HCT116 (cell line): ENCODE results near the gene OR5B2. TPM values are rescaled to one million over a fixed set of nuclear protein-coding genes. Genes with fewer than 3 reads are reported as not detected.

ENCODE experiments used
- ATAC-seq: fragments of 200-7000 bp; cut with Tn5 transposase; 2 replicates; pipeline ENCODE4 v1.9.1; 2020; ENCODE audit warnings: mild to moderate bottlenecking, moderate library complexity
- BruUV-seq: library from RNA; stranded (reverse); fragments of 400-500 nt; replicated peaks from 2 replicates; lab custom pipeline; 2021; lab: Mats Ljungman, UMichigan
- CTCF ChIA-PET: fragments of 300-600 bp; sonication (Branson Sonifier 250); formaldehyde crosslinking; loops from one replicate; lab custom pipeline; 2021; ENCODE audit warnings: antibody characterized with exemption; lab: Charles Lee
- POLR2A ChIA-PET: fragments of 300-600, 350-600 bp; sonication (Branson Sonifier 250); formaldehyde crosslinking; loops from one replicate; lab custom pipeline; 2021; ENCODE audit warnings: antibody characterized with exemption; lab: Charles Lee
- RAD21 ChIA-PET, 2 experiments: fragments of 300-600 bp; sonication (Branson Sonifier 250); formaldehyde crosslinking; loops; one replicate each; lab custom pipeline; 2023; ENCODE audit warnings: low total read pairs in 2 of 2; ENCODE audit not compliant: uncharacterized antibody in 2 of 2, unreplicated experiment in 2 of 2, low non-redundant PET in 1 of 2; lab: Charles Lee
- DNase-seq: peaks from one replicate; pipeline ENCODE4 v3.0.0-alpha.2; 2010; ENCODE audit warnings: low read depth, low spot score
- H2AFZ ChIP-seq: fragments of 200-600 bp; shearing (Covaris generic), sonication (generic); 2 replicates; pipeline ENCODE4 v1.6.1; 2017; ENCODE audit warnings: low read depth, mixed run types, mixed read lengths, antibody characterized with exemption, low read length; ENCODE audit not compliant: poor library complexity, severe bottlenecking
- H3K27ac ChIP-seq: 2 replicates; pipeline ENCODE4 v1.5.1; 2012; ENCODE audit warnings: low read depth, low read length
- H3K27me3 ChIP-seq: fragments of 200-600 bp; sonication (generic); 2 replicates; pipeline ENCODE4 v1.6.1; 2016; ENCODE audit warnings: mixed run types, low read length, mixed read lengths; ENCODE audit not compliant: insufficient read depth
- H3K36me3 ChIP-seq, 2 experiments: fragments of 200-500 bp in 1 of 2; fragments of 200-600 bp in 1 of 2; sonication (Bioruptor generic) in 1 of 2; sonication (generic) in 1 of 2; 2 replicates each; pipeline versions ENCODE4 v1.5.1 to v1.6.1; 2014 to 2016; ENCODE audit warnings: low read length in 2 of 2, inconsistent platforms in 1 of 2, mixed read lengths in 1 of 2, mixed run types in 1 of 2; ENCODE audit not compliant: insufficient read depth in 2 of 2, control insufficient read depth in 1 of 2
- H3K4me1 ChIP-seq, 2 experiments: fragments of 200-600 bp in 1 of 2; sonication (generic) in 1 of 2; 2 replicates each; pipeline versions ENCODE4 v1.5.1 to v1.6.1; 2012 to 2017; ENCODE audit warnings: low read length in 2 of 2, inconsistent platforms in 1 of 2, mild to moderate bottlenecking in 1 of 2, mixed read lengths in 1 of 2, mixed run types in 1 of 2, moderate library complexity in 1 of 2; ENCODE audit not compliant: insufficient read depth in 2 of 2, control insufficient read depth in 1 of 2
- H3K4me2 ChIP-seq: fragments of 200-600 bp; sonication (generic); 2 replicates; pipeline ENCODE4 v1.6.1; 2017; ENCODE audit warnings: mixed run types, low read length, mixed read lengths
- H3K4me3 ChIP-seq, 2 experiments: fragments of 200-600 bp in 1 of 2; sonication (generic) in 1 of 2; replicated peaks in 1 of 2; 2 replicates each; pipeline ENCODE4 v1.5.1; 2011 to 2016; ENCODE audit warnings: low read length in 2 of 2, control low read depth in 1 of 2, low read depth in 1 of 2, mild to moderate bottlenecking in 1 of 2, mixed read lengths in 1 of 2, mixed run types in 1 of 2
- H3K79me2 ChIP-seq: fragments of 200-600 bp; sonication (generic); 2 replicates; pipeline ENCODE4 v1.6.1; 2017; ENCODE audit warnings: mild to moderate bottlenecking, mixed run types, low read length, moderate library complexity, mixed read lengths; ENCODE audit not compliant: insufficient read depth
- H3K9ac ChIP-seq: fragments of 200-600 bp; sonication (generic); 2 replicates; pipeline ENCODE4 v1.6.1; 2016; ENCODE audit warnings: low read length, mixed read lengths
- H3K9me2 ChIP-seq: fragments of 200-600 bp; sonication (generic), shearing (Covaris generic); 2 replicates; pipeline ENCODE4 v1.6.1; 2017; ENCODE audit warnings: mixed run types, mild to moderate bottlenecking, moderate library complexity; ENCODE audit not compliant: insufficient read depth
- H3K9me3 ChIP-seq, 2 experiments: fragments of 200-500 bp in 1 of 2; fragments of 200-600 bp in 1 of 2; sonication (Bioruptor generic) in 1 of 2; sonication (generic) in 1 of 2; 2 replicates each; pipeline ENCODE4 v1.6.1; 2014 to 2017; ENCODE audit warnings: low read length in 2 of 2, mixed read lengths in 2 of 2, inconsistent platforms in 1 of 2, low read depth in 1 of 2, mild to moderate bottlenecking in 1 of 2, mixed run types in 1 of 2, moderate library complexity in 1 of 2; ENCODE audit not compliant: control insufficient read depth in 1 of 2, insufficient read depth in 1 of 2
- H4K20me1 ChIP-seq: fragments of 200-600 bp; sonication (generic), shearing (Covaris generic); 2 replicates; pipeline ENCODE4 v1.6.1; 2017; ENCODE audit warnings: mixed run types, mild to moderate bottlenecking, moderate library complexity; ENCODE audit not compliant: insufficient read depth
- ATF3 ChIP-seq: IDR thresholded peaks from 2 replicates; pipeline ENCODE4 v1.6.1; 2012
- CEBPB ChIP-seq: IDR thresholded peaks from 2 replicates; pipeline ENCODE4 v1.6.1; 2012; ENCODE audit warnings: low read depth
- CTCF ChIP-seq, 3 experiments: fragments of 200-600 bp in 1 of 3; sonication (generic) in 1 of 3; IDR thresholded peaks in 2 of 3; conservative IDR thresholded peaks in 1 of 3; 2 replicates each; pipeline ENCODE4 v1.5.1; 2012 to 2017; ENCODE audit warnings: low read depth in 2 of 3, low read length in 2 of 3, antibody characterized with exemption in 1 of 3, borderline replicate concordance in 1 of 3, control low read depth in 1 of 3, mild to moderate bottlenecking in 1 of 3, mixed read lengths in 1 of 3, mixed run types in 1 of 3, moderate library complexity in 1 of 3; ENCODE audit not compliant: insufficient read depth in 1 of 3
- EZH2 ChIP-seq: fragments of 200-600 bp; sonication (generic); IDR thresholded peaks from 2 replicates; pipeline ENCODE4 v1.6.1; 2017; ENCODE audit warnings: antibody characterized with exemption, mixed run types
- EZH2phosphoT487 ChIP-seq: fragments of 200-600 bp; IDR thresholded peaks from 2 replicates; pipeline ENCODE4 v1.6.1; 2018; ENCODE audit warnings: antibody characterized with exemption, borderline replicate concordance
- FOSL1 ChIP-seq: IDR thresholded peaks from 2 replicates; pipeline ENCODE4 v1.6.1; 2012; ENCODE audit warnings: low read depth
- JUND ChIP-seq: IDR thresholded peaks from 2 replicates; pipeline ENCODE4 v1.6.1; 2012
- POLR2AphosphoS5 ChIP-seq: IDR thresholded peaks from 2 replicates; pipeline ENCODE4 v1.6.1; 2011; ENCODE audit warnings: mild to moderate bottlenecking, low read depth, low read length, moderate library complexity
- RAD21 ChIP-seq: IDR thresholded peaks from 2 replicates; pipeline ENCODE4 v1.6.1; 2012; ENCODE audit warnings: low read depth, mild to moderate bottlenecking
- REST ChIP-seq: IDR thresholded peaks from 2 replicates; pipeline ENCODE4 v1.6.1; 2012; ENCODE audit warnings: low read depth
- SIN3A ChIP-seq: IDR thresholded peaks from 2 replicates; pipeline ENCODE4 v1.6.1; 2012; ENCODE audit warnings: low read depth
- SRF ChIP-seq: IDR thresholded peaks from 2 replicates; pipeline ENCODE4 v1.6.1; 2012; ENCODE audit warnings: low read depth
- TCF7L2 ChIP-seq: IDR thresholded peaks from 2 replicates; pipeline ENCODE4 v1.7.0; 2011; ENCODE audit warnings: borderline replicate concordance, inconsistent platforms; ENCODE audit not compliant: insufficient read depth, insufficient read length; ENCODE audit errors: extremely low read depth
- YY1 ChIP-seq: IDR thresholded peaks from 2 replicates; pipeline ENCODE4 v1.6.1; 2011; ENCODE audit warnings: low read length, low read depth, moderate library complexity, mild to moderate bottlenecking; ENCODE audit not compliant: insufficient replicate concordance; ENCODE audit errors: extremely low read depth
- ZFX ChIP-seq: fragments of 450-650 bp; IDR thresholded peaks from 2 replicates; pipeline ENCODE4 v1.6.1; 2017
- ZNF274 ChIP-seq: fragments of 200-500 bp; sonication (Bioruptor generic); IDR thresholded peaks from 2 replicates; pipeline ENCODE4 v1.6.1; 2014; ENCODE audit warnings: mild to moderate bottlenecking, low read depth, low read length, inconsistent platforms
- intact Hi-C: fragments of 100-400 bp; cut with micrococcal nuclease; formaldehyde crosslinking; loops from 2 replicates; pipeline ENCODE4 v1.10.0; 2022
- total RNA-seq: library from RNA; stranded (reverse); gene quantifications from one replicate; pipeline ENCODE4 v1.2.1, GENCODE V29; 2021; ENCODE audit not compliant: unreplicated experiment
- TF ChIP-seq, protein P1 (sequence below): IDR thresholded peaks from 2 replicates; pipeline ENCODE4 v1.6.1; 2011; ENCODE audit warnings: mild to moderate bottlenecking, low read length, moderate library complexity; ENCODE audit not compliant: insufficient replicate concordance; ENCODE audit errors: extremely low read depth

Gene OR5B2
- total RNA-seq, 1 experiment from 2014 or later: not detected

DNA sequence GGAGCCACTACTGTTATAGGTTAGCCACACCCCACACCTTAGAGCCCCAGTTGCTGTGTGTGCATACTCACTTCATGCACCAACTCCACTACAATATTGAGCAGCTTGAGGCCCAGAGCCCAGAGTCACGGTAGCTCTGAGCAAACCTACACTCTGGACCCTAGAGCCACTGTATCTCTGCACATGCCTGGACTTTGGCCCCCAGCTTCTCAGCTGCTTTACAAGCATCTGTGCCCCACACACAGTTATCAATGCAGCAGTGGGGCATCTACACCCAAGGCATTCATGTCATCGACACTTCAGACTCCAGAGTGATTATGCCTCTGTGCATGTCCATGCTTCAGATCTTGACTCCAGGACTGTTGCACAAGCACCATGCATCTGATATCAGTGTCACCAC lies 16.4 kb upstream of the OR5B2 start:
- H2AFZ ChIP-seq: no peak overlapping the region
- 0 out of 2 replicates have a peak, but pooled peaks cover 9% of the 10 kb centered on the region for H3K27me3 ChIP-seq
- DNase-seq (no peak), ATAC-seq (no peak)
- no peaks in the 10 kb centered on the region for H3K36me3 ChIP-seq
- no peaks in the 10 kb centered on the region for H3K79me2 ChIP-seq
- CTCF ChIA-PET: no interaction called here
- TF ChIP-seq TCF7L2 (no peak), SRF (no peak), SIN3A (no peak), EZH2phosphoT487 (no peak), YY1 (no peak), POLR2AphosphoS5 (no peak), REST (no peak), ZFX (no peak), JUND (no peak), CTCF (IDR thresholded peaks at IDR 0.05 in 2 of 3, conservative IDR thresholded peaks at IDR 0.05 in 1 of 3; ENCODE audit: borderline replicate concordance in 1 of 3, insufficient read depth in 1 of 3, low read depth in 2 of 3, low read length in 2 of 3) (no peak), ATF3 (no peak), CEBPB (no peak), ZNF274 (no peak), FOSL1 (no peak), RAD21 (no peak), EZH2 (no peak)
- TF ChIP-seq, protein P1, sequence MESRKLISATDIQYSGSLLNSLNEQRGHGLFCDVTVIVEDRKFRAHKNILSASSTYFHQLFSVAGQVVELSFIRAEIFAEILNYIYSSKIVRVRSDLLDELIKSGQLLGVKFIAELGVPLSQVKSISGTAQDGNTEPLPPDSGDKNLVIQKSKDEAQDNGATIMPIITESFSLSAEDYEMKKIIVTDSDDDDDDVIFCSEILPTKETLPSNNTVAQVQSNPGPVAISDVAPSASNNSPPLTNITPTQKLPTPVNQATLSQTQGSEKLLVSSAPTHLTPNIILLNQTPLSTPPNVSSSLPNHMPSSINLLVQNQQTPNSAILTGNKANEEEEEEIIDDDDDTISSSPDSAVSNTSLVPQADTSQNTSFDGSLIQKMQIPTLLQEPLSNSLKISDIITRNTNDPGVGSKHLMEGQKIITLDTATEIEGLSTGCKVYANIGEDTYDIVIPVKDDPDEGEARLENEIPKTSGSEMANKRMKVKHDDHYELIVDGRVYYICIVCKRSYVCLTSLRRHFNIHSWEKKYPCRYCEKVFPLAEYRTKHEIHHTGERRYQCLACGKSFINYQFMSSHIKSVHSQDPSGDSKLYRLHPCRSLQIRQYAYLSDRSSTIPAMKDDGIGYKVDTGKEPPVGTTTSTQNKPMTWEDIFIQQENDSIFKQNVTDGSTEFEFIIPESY: no peak
- no TSS peak for BruUV-seq
- intact Hi-C loops: no loop called here
- no peak overlapping the region for H3K4me2 ChIP-seq
- H3K9me2 ChIP-seq: no peaks in the 10 kb centered on the region
- RAD21 ChIA-PET: no interaction called here
- POLR2A ChIA-PET: no interaction called here
- no peak overlapping the region for H3K9ac ChIP-seq
- no peaks in the 10 kb centered on the region for H3K4me1 ChIP-seq
- no peak overlapping the region for H3K4me3 ChIP-seq
- H4K20me1 ChIP-seq: no peaks in the 10 kb centered on the region
- no peak overlapping the region for H3K27ac ChIP-seq
- no peaks in the 10 kb centered on the region for H3K9me3 ChIP-seq
